ENCODE measurements around the gene MYO5A.

Gene MYO5A

GRCh38 chr15:52357949-52358348, 170.7 kb downstream of the MYO5A start:
- peaks cover 44% of the 10 kb centered on the region for H3K4me1 ChIP-seq (ENCODE audit: low read depth, poor library complexity, severe bottlenecking)
- H3K27me3 ChIP-seq (ENCODE audit: insufficient read depth, low read depth) = no peaks in the 10 kb centered on the region
- H2AFZ ChIP-seq (ENCODE audit: low read depth) = no peak overlapping the region
- H3K9ac ChIP-seq = peak overlapping the region; percentile 12; the same call in 1 of the 2 replicates
- peak overlapping the region; percentile 83 for H3K4me2 ChIP-seq
- H3K4me3 ChIP-seq (IDR thresholded peaks at IDR 0.05; ENCODE audit: insufficient read depth, low read depth, low read length) = no peak overlapping the region
- no peaks in the 10 kb centered on the region for H3K79me2 ChIP-seq (ENCODE audit: insufficient read depth, low read depth)
- H4K20me1 ChIP-seq (ENCODE audit: insufficient read depth) = no peaks in the 10 kb centered on the region
- H3K27ac ChIP-seq = peak overlapping the region; percentile 72
- peaks cover 5% of the 10 kb centered on the region; the same call in 1 of the 2 replicates for H3K36me3 ChIP-seq (ENCODE audit: insufficient read depth)
- no peak for TF ChIP-seq CTCF (conservative IDR thresholded peaks at IDR 0.05; ENCODE audit: low read depth, low read length)

GRCh38 chr15:52352086-52352485, 176.6 kb downstream of the MYO5A start:
- no peaks in the 10 kb centered on the region for H4K20me1 ChIP-seq (ENCODE audit: insufficient read depth)
- no peak overlapping the region for H3K27ac ChIP-seq
- TF ChIP-seq CTCF (conservative IDR thresholded peaks at IDR 0.05; ENCODE audit: low read depth, low read length) = no peak
- H3K36me3 ChIP-seq (ENCODE audit: insufficient read depth) = peaks cover 8% of the 10 kb centered on the region
- no peaks in the 10 kb centered on the region for H3K27me3 ChIP-seq (ENCODE audit: insufficient read depth, low read depth)
- no peak overlapping the region for H3K4me2 ChIP-seq
- peaks cover 23% of the 10 kb centered on the region for H3K4me1 ChIP-seq (ENCODE audit: low read depth, poor library complexity, severe bottlenecking)
- H3K9ac ChIP-seq = no peak overlapping the region
- H2AFZ ChIP-seq (ENCODE audit: low read depth) = no peak overlapping the region
- no peak overlapping the region for H3K4me3 ChIP-seq (IDR thresholded peaks at IDR 0.05; ENCODE audit: insufficient read depth, low read depth, low read length)
- no peaks in the 10 kb centered on the region for H3K79me2 ChIP-seq (ENCODE audit: insufficient read depth, low read depth)

- H3K36me3 ChIP-seq (ENCODE audit: insufficient read depth) = peaks cover 8% of the 10 kb centered on the region
- no peak for TF ChIP-seq CTCF (conservative IDR thresholded peaks at IDR 0.05; ENCODE audit: low read depth, low read length)
- H4K20me1 ChIP-seq (ENCODE audit: insufficient read depth) = no peaks in the 10 kb centered on the region
These were observed 177.3 kb downstream of the MYO5A start for GRCh38 chr15:52351206-52351908.

GRCh38 chr15:52350423-52350822, 178.3 kb downstream of the MYO5A start:
- Histone ChIP-seq H3K79me2 (ENCODE audit: insufficient read depth, low read depth) (no peaks in the 10 kb centered on the region), H4K20me1 (ENCODE audit: insufficient read depth) (no peaks in the 10 kb centered on the region), H3K27me3 (ENCODE audit: insufficient read depth, low read depth) (no peaks in the 10 kb centered on the region), H3K4me3 (IDR thresholded peaks at IDR 0.05; ENCODE audit: insufficient read depth, low read depth, low read length) (no peak overlapping the region), H3K36me3 (ENCODE audit: insufficient read depth) (peaks cover 8% of the 10 kb centered on the region), H3K27ac (no peak overlapping the region), H2AFZ (ENCODE audit: low read depth) (no peak overlapping the region), H3K4me2 (no peak overlapping the region), H3K9ac (no peak overlapping the region), H3K4me1 (ENCODE audit: low read depth, poor library complexity, severe bottlenecking) (peaks cover 21% of the 10 kb centered on the region)
- no peak for TF ChIP-seq CTCF (conservative IDR thresholded peaks at IDR 0.05; ENCODE audit: low read depth, low read length)

More at GRCh38 chr15:52351206-52351908, 177.3 kb downstream of the MYO5A start:
- no peaks in the 10 kb centered on the region for H3K27me3 ChIP-seq (ENCODE audit: insufficient read depth, low read depth)
- no peak overlapping the region for H3K4me2 ChIP-seq
- no peak overlapping the region for H3K9ac ChIP-seq
- H2AFZ ChIP-seq (ENCODE audit: low read depth) = no peak overlapping the region
- H3K4me3 ChIP-seq (IDR thresholded peaks at IDR 0.05; ENCODE audit: insufficient read depth, low read depth, low read length) = no peak overlapping the region
- no peaks in the 10 kb centered on the region for H3K79me2 ChIP-seq (ENCODE audit: insufficient read depth, low read depth)
- no peak overlapping the region for H3K27ac ChIP-seq
- H3K4me1 ChIP-seq (ENCODE audit: low read depth, poor library complexity, severe bottlenecking) = peaks cover 21% of the 10 kb centered on the region

Measured in KMS-11 (cell line).